IMR-90 (cell line): ENCODE measurements around the gene GSG1L. TPM values are rescaled to one million over a fixed set of nuclear protein-coding genes. Genes with fewer than 3 reads are reported as not detected.
"Not testable (repeated sequence)": the region's sequence is repeated elsewhere in the genome, so short reads cannot be mapped to it uniquely, and the experiment has no call there.

ENCODE experiments used
- ATAC-seq: fragments of 200-7000 bp; cut with Tn5 transposase; 2 replicates; pipeline ENCODE4 v1.9.1; 2020; ENCODE audit warnings: low read depth, mild to moderate bottlenecking, moderate library complexity
- BruUV-seq: library from RNA; stranded (reverse); fragments of 400-500 nt; replicated peaks from 2 replicates; lab custom pipeline; 2021; lab: Mats Ljungman, UMichigan
- CTCF ChIA-PET: fragments of 300-600 bp; formaldehyde crosslinking; extraction: SDS; loops from one replicate; lab custom pipeline; 2021; ENCODE audit warnings: antibody characterized with exemption; lab: Yijun Ruan, JAX
- POLR2A ChIA-PET: fragments of 300-600 bp; sonication (Branson Sonifier 250); formaldehyde crosslinking; loops from one replicate; lab custom pipeline; 2022; ENCODE audit warnings: antibody characterized with exemption; ENCODE audit not compliant: unreplicated experiment; lab: Charles Lee
- DNase-seq: peaks from one replicate; pipeline ENCODE4 v3.0.0; 2013
- H2AFZ ChIP-seq: replicated peaks from 2 replicates; pipeline ENCODE3; 2013; ENCODE audit warnings: low read length, mild to moderate bottlenecking; ENCODE audit not compliant: poor library complexity
- H2AK5ac ChIP-seq: 2 replicates; pipeline ENCODE4 v1.6.1; 2013; ENCODE audit warnings: low read depth, low read length, inconsistent platforms
- H2AK9ac ChIP-seq: replicated peaks from 2 replicates; pipeline ENCODE3; 2013; ENCODE audit warnings: mild to moderate bottlenecking, low read depth, low read length, moderate library complexity; ENCODE audit not compliant: poor library complexity
- H2BK120ac ChIP-seq: 2 replicates; pipeline ENCODE4 v1.6.1; 2013; ENCODE audit warnings: low read depth, low read length, inconsistent platforms
- H2BK15ac ChIP-seq: 3 replicates; pipeline ENCODE4 v1.6.1; 2013; ENCODE audit warnings: low read depth, low read length, inconsistent platforms
- H2BK20ac ChIP-seq: 2 replicates; pipeline ENCODE4 v1.6.1; 2013; ENCODE audit warnings: low read depth, mild to moderate bottlenecking, inconsistent platforms, low read length, moderate library complexity
- H2BK5ac ChIP-seq: 2 replicates; pipeline ENCODE4 v1.6.1; 2013; ENCODE audit warnings: mild to moderate bottlenecking, low read depth, low read length, inconsistent platforms; ENCODE audit not compliant: poor library complexity, severe bottlenecking
- H3K14ac ChIP-seq: replicated peaks from 2 replicates; pipeline ENCODE4 v1.6.1; 2013; ENCODE audit warnings: low read depth, low read length, inconsistent platforms
- H3K18ac ChIP-seq: 2 replicates; pipeline ENCODE4 v1.6.1; 2013; ENCODE audit warnings: low read depth, low read length, control low read depth
- H3K23ac ChIP-seq: 2 replicates; pipeline ENCODE4 v1.6.1; 2013; ENCODE audit warnings: low read depth, low read length, inconsistent platforms
- H3K27ac ChIP-seq: 2 replicates; pipeline ENCODE4 v1.5.1; 2013; ENCODE audit warnings: mild to moderate bottlenecking, control low read depth, low read length; ENCODE audit not compliant: insufficient read depth
- H3K27me3 ChIP-seq: 2 replicates; pipeline ENCODE4 v1.6.1; 2013; ENCODE audit warnings: low read length; ENCODE audit not compliant: control insufficient read depth, insufficient read depth
- H3K36me3 ChIP-seq: 2 replicates; pipeline ENCODE4 v1.6.1; 2013; ENCODE audit warnings: low read length, mixed read lengths; ENCODE audit not compliant: control insufficient read depth, insufficient read depth
- H3K4ac ChIP-seq: 2 replicates; pipeline ENCODE4 v1.6.1; 2013; ENCODE audit warnings: low read depth, low read length, inconsistent platforms
- H3K4me1 ChIP-seq: 2 replicates; pipeline ENCODE4 v1.6.1; 2013; ENCODE audit warnings: low read length, mixed read lengths; ENCODE audit not compliant: control insufficient read depth, insufficient read depth
- H3K4me2 ChIP-seq: 2 replicates; pipeline ENCODE4 v1.6.1; 2013; ENCODE audit warnings: low read depth, mild to moderate bottlenecking, control low read depth, low read length, moderate library complexity
- H3K4me3 ChIP-seq: 2 replicates; pipeline ENCODE4 v1.5.1; 2013; ENCODE audit warnings: low read depth, mild to moderate bottlenecking, control low read depth, low read length, moderate library complexity; ENCODE audit not compliant: insufficient read depth
- H3K56ac ChIP-seq: 2 replicates; pipeline ENCODE4 v1.6.1; 2013; ENCODE audit warnings: low read length, inconsistent platforms; ENCODE audit not compliant: insufficient read depth; ENCODE audit errors: extremely low read depth
- H3K79me1 ChIP-seq, 2 experiments: 2 replicates each; pipeline ENCODE4 v1.6.1; 2013; ENCODE audit warnings: low read length in 2 of 2, inconsistent platforms in 1 of 2, low read depth in 1 of 2
- H3K9ac ChIP-seq: 2 replicates; pipeline ENCODE4 v1.6.1; 2013; ENCODE audit warnings: low read depth, low read length, control low read depth
- H3K9me1 ChIP-seq: 2 replicates; pipeline ENCODE4 v1.6.1; 2013; ENCODE audit warnings: low read length, inconsistent platforms; ENCODE audit not compliant: insufficient read depth
- H3K9me3 ChIP-seq: 2 replicates; pipeline ENCODE4 v1.6.1; 2013; ENCODE audit warnings: low read length; ENCODE audit not compliant: control insufficient read depth, insufficient read depth
- H4K20me1 ChIP-seq: 2 replicates; pipeline ENCODE4 v1.6.1; 2013; ENCODE audit warnings: low read length, inconsistent platforms; ENCODE audit not compliant: insufficient read depth
- H4K5ac ChIP-seq: 2 replicates; pipeline ENCODE4 v1.6.1; 2013; ENCODE audit warnings: mild to moderate bottlenecking, low read depth, low read length, control low read depth
- H4K8ac ChIP-seq, 2 experiments: 2 replicates each; pipeline ENCODE4 v1.6.1; 2013; ENCODE audit warnings: low read depth in 2 of 2, low read length in 2 of 2, control low read depth in 1 of 2, inconsistent platforms in 1 of 2
- H4K91ac ChIP-seq: 2 replicates; pipeline ENCODE4 v1.6.1; 2013; ENCODE audit warnings: low read depth, low read length, inconsistent platforms; ENCODE audit not compliant: insufficient read depth
- BHLHE40 ChIP-seq: fragments of 150-350 bp; IDR thresholded peaks from 2 replicates; pipeline ENCODE4 v1.6.1; 2016; ENCODE audit warnings: mild to moderate bottlenecking, low read depth, low read length
- CEBPB ChIP-seq: IDR thresholded peaks from 2 replicates; pipeline ENCODE4 v1.6.1; 2012; ENCODE audit warnings: low read depth, low read length, improper control_type of control experiment
- CHD1 ChIP-seq: IDR thresholded peaks from 2 replicates; pipeline ENCODE4 v1.6.1; 2012; ENCODE audit warnings: low read depth, low read length, improper control_type of control experiment
- RFX5 ChIP-seq: IDR thresholded peaks from 2 replicates; pipeline ENCODE4 v1.8.0; 2012; ENCODE audit warnings: low read depth, mild to moderate bottlenecking, low read length, moderate library complexity
- SMC3 ChIP-seq: fragments of 150-350 bp; IDR thresholded peaks from 2 replicates; pipeline ENCODE4 v1.6.1; 2016; ENCODE audit warnings: low read depth, mild to moderate bottlenecking, antibody characterized with exemption, low read length, moderate library complexity
- WGBS, 2 experiments: methylation state at CpG; one replicate each; pipeline versions ENCODE4 v1.1.5 to v1.1.7; 2013; ENCODE audit warnings: missing lambda C conversion rate in 2 of 2; ENCODE audit not compliant: insufficient read length in 1 of 2; ENCODE audit errors: extremely low coverage in 2 of 2; 5-methylcytosine and 5-hydroxymethylcytosine counted together
- dilution Hi-C: fragments of 300-500 bp; cut with HindIII; formaldehyde crosslinking; loops from one replicate; pipeline ENCODE4 v1.14.3; 2018; ENCODE audit warnings: low sequenced_read_pairs; ENCODE audit not compliant: unreplicated experiment
- in situ Hi-C: fragments of 300-500 bp; cut with MboI; formaldehyde crosslinking; loops from 3 replicates; pipeline ENCODE4 v1.14.3; 2019; ENCODE audit warnings: low sequenced_read_pairs, inconsistent platforms, mixed read lengths
- intact Hi-C: fragments of 100-400 bp; cut with micrococcal nuclease; formaldehyde crosslinking; loops from 2 replicates; pipeline ENCODE4 v1.10.0; 2022
- polyA plus RNA-seq, 3 experiments: library from polyadenylated mRNA; depleted of rRNA; stranded (reverse); fragments of >200 nt; gene quantifications; 2 replicates each; pipeline ENCODE4 v1.2.3, GENCODE V29; 2012; ENCODE audit warnings: low replicate concordance in 1 of 3
- total RNA-seq: library from RNA; depleted of rRNA; stranded (reverse); fragments of >200 nt; gene quantifications from 2 replicates; pipeline ENCODE4 v1.2.3, GENCODE V29; 2012

The GSG1L gene
- total and polyA plus RNA-seq, 2 of the 4 experiments (the other 2 are of a cell fraction): not detected

DNA sequence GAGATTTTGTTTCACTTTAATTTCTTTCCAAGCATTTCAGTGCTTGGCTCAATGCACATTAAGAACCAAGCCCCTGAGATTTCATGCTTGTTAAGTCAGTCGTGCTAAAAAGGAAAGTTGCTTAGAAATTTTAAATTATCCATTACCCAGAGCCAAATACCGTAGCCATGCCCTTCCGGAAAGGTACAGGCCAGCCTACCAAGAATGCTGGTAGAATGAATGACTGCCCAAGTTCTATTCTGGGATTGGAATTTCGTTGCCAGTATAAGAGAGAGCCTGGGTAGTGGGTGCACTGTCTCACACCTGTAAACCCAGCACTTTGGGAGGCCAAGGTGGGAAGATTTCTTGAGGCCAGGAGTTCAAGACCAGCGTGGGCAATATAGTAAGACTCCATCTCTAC is 319.6 kb downstream of the GSG1L start:
- Histone ChIP-seq H4K5ac (no peak overlapping the region), H2BK120ac (no peak overlapping the region), H4K8ac (no peak overlapping the region), H2AK9ac (no peak overlapping the region), H3K4me1 (no peaks in the 10 kb centered on the region), H3K14ac (no peak overlapping the region), H4K91ac (no peak overlapping the region), H3K56ac (no peak overlapping the region), H3K79me1 (no peaks in the 10 kb centered on the region), H3K9me1 (peaks cover 3% of the 10 kb centered on the region; the same call in 1 of the 2 replicates), H3K27ac (no peak overlapping the region), H2BK15ac (no peak overlapping the region), H3K18ac (no peak overlapping the region), H3K4ac (no peak overlapping the region), H3K9me3 (peaks cover 3% of the 10 kb centered on the region), H3K9ac (no peak overlapping the region), H3K23ac (no peak overlapping the region), H2BK20ac (no peak overlapping the region), H2BK5ac (no peak overlapping the region), H3K27me3 (no peaks in the 10 kb centered on the region), H4K20me1 (no peaks in the 10 kb centered on the region), H2AFZ (no peak overlapping the region), H2AK5ac (no peak overlapping the region), H3K4me2 (no peak overlapping the region), H3K36me3 (peaks cover 15% of the 10 kb centered on the region), H3K4me3 (no peak overlapping the region)
- ATAC-seq (no peak), DNase-seq (no peak)
- no peak for TF ChIP-seq SMC3
- TF ChIP-seq CEBPB: no peak
- no peak for TF ChIP-seq RFX5
- TF ChIP-seq CHD1: no peak
- no peak for TF ChIP-seq BHLHE40
- no CpG with 5 or more reads among the region's 5 CpGs for WGBS, 2 experiments
- dilution Hi-C loops (no loop called here), in situ Hi-C loops (no loop called here), intact Hi-C loops (no loop called here)
- ChIA-PET CTCF (no interaction called here), POLR2A (no interaction called here)
- no TSS peak for BruUV-seq

- H3K56ac ChIP-seq, H4K5ac ChIP-seq, H2AK9ac ChIP-seq, H3K4me1 ChIP-seq, H3K9ac ChIP-seq, H2BK15ac ChIP-seq, dilution Hi-C loops, POLR2A ChIA-PET, H3K27me3 ChIP-seq, H2BK20ac ChIP-seq, H2AK5ac ChIP-seq, ATAC-seq, H3K4me3 ChIP-seq, H3K79me1 ChIP-seq, H2BK5ac ChIP-seq, BruUV-seq, H2BK120ac ChIP-seq, H4K91ac ChIP-seq, H2AFZ ChIP-seq, H3K23ac ChIP-seq, H3K18ac ChIP-seq, CTCF ChIA-PET, intact Hi-C loops, in situ Hi-C loops, H3K27ac ChIP-seq, H3K9me1 ChIP-seq, H3K4me2 ChIP-seq, H4K8ac ChIP-seq, H4K20me1 ChIP-seq, H3K14ac ChIP-seq, DNase-seq, H3K4ac ChIP-seq, H3K9me3 ChIP-seq: not testable (repeated sequence)
- H3K36me3 ChIP-seq: peaks cover 15% of the 10 kb centered on the region
- no CpG with 5 or more reads among the region's 3 CpGs for WGBS, 2 experiments
Measured at GRCh38 chr16:27743001-27743400, 320.5 kb downstream of the GSG1L start.
